OCI-M1 (cell line): Measurements from ENCODE around the gene ZNRF1.
"Not testable (repeated sequence)": the region's sequence is repeated elsewhere in the genome, so short reads cannot be mapped to it uniquely, and the experiment has no call there.

Source experiments
- DNase-seq: peaks from one replicate; lab custom pipeline; 2025; lab: John Stamatoyannopoulos, UW

ZNRF1 gene

DNA sequence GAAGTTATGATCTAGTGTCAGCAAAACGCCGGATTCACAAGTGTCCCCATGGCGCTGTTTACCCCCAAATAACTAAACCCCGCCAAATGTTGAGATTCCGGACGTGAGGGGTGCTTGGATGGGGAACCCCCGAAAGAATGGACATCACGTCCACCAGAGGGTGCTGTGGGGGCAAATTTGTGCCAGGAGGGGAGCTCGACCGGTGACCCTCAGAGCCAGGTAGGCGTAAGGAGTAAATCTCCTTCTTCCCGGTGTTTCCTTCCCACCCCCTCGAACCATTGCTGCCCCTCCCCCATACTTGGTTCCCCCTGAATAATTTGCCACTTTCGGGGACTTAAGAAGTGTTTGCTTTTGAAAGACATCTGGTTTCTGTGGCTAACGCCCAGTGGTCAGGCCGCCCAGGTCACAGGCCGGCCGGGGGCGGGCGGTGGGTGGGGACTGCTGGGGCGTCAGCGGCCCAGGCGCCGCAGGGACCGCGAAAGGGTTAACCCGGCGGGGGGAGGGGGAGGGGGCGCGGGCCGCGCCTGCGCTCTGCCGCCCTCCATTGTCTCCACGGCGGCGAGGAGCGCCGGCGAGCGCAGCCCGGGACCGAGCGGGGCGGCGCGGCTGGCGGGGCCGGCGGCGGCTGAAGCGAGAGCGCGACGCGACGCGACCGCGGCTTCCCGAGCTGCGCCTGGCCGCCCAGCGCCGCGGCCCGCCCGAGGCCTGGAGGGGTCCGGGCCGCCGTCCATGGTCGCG, at the start of gene ZNRF1:
TSS of gene ZNRF1 (plus strand) at position 544 of the 738 bp plus-strand sequence. CDS start 648 bp downstream, outside the sequence.
- peak; percentile 95 for DNase-seq

DNA sequence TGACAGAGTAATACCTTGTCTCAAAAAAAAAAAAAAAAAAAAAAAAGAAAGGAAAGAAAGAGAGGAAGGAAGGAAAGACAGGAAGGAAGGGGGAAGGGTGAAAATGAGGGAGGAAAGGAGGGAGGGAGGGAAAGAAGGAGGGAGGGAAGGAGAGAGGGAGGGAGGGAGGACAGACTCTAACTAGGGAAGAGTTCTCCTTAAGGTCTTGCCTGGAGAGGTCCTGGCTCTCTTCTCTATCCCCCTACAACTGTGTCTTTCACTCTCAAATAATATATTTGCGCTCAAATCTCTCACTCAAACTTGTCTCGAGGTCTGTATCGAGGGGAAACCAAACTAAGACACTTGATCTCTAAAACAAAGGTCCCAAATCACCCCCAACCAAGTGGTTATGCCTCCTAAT, 49.5 kb upstream of the ZNRF1 start:
- DNase-seq: no peak

DNA sequence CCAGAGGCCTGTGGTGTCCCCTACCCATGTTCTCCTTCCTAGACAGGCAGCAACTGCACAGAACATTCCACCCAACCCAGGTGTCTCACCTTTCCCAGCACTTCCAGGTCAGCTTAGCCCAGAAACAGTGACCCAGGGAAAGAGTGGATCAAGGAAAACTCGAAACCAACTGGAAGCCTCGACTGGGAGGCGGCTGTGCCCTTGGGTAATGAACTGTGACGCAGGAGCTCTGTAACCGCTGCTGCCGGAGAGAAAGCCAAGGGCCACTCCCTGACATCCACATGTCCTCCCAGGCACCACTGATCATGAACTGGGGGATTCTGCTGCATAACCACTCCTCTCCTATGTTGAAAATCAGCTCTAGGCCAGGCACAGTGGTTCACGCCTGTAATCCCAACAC, 48.3 kb upstream of the ZNRF1 start:
- no peak for DNase-seq

DNA sequence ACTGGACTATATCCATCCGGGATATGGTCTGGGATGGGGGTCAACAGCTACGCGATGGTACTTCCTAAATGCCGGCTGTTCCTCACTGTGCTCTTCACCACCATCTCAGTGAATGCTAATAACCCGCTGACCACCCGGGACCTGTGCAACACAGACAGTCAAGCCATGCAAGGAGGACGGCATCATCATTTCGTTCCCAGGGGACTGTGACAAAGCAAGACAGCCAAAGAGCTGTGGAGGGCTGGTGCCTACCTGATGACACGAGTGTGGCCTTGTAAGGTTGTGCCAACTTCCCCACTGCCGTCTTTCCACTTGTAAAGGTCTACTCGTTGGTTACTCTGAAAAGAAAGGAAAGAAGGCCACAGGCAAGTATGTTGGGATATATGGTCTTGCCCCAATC, 47.6 kb upstream of the ZNRF1 start:
- no peak for DNase-seq

DNA sequence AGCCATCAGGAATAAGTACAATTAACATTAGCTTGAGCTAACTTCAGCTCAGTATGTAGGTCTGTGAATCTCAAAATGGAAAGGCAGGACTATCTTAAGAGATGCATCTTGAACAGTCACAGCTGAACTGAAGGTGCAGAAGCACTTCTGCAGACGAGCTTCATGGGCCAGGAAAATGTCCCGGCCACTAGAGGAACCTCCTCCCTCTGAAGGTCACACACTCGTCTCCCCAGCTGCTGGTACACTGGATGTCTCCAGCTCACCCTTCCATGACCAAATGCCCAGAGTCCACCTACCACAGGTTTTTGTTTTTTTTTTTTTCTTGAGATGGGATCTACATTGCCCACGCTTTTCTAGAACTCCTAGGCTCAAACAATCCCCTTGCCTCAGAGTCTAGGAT, 47.1 kb upstream of the ZNRF1 start:
- DNase-seq: no peak

DNA sequence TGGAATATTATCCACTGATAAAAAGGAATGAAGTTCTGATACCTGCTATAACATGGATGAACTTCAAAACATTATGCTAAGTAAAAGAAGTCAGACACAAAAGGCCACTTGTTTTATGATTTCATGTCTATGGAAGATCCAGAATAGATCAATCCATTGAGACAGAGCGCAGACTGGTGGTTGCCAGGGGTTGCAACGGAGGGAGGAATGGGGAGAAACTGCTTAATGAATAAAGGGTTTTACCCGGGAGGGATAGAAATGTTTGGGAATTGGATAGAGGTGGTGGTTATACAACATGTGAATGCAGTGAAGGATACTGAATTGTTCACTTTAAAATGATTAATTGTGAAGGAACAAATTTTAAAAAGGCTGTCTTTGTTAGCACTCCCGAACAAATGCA, 44.1 kb upstream of the ZNRF1 start:
- DNase-seq: no peak

DNA sequence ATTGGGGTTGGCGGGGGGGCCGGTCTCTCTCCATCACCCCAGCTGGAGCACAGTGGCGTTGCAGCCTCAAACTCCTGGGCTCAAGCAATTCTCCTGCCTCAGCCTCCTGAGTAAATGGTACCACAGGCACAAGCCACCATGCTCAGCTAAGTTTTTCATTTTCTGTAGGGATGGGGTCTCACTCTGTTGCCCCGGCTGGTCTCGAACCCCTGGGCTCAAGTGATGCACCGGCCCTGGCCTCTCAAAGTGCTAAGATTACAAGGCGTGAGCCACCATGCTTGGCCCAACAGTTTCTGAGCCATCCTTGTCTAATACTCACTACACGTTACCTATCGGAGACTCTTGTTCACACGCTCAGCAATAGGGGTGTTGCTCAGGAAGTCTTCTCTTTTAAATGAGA, 25.5 kb upstream of the ZNRF1 start:
- no peak for DNase-seq

DNA sequence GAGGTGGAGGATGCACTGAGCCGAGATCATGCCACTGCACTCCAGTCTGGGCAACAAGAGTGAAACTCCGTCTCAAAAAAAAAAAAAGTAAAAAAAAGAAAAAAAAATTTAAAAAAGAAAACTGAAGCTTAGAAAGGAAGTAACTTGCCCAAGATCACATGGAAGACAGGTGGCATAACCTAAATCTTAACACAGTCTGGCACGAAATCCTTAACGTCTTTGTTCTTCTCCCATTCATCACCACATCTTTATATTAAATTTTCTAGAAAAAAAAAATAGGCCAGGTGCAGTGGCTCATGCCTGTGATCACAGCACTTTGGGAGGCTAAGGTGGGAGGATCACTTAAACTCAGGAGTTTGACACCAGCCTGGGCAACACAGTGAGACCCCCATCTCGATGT, 23.2 kb upstream of the ZNRF1 start:
- no peak for DNase-seq

DNA sequence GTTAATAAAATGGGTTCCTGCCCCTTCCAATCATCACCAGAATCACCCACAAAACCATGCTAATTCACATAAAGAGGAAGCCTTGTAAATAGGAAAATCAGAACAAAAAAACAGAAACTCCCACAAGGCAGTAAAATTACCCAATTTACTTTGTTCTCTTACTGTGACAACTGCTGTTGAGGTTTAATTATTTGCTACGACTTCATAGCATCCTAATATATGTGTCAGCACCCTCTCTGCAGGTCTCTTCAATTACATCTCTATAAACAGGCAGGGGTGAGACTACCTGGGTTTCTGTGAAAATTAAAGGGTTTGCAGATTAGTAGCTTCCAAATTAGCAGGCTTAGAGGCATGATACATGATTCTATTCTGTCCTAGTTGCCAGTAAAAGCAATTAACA, 16.6 kb upstream of the ZNRF1 start:
- DNase-seq: no peak

DNA sequence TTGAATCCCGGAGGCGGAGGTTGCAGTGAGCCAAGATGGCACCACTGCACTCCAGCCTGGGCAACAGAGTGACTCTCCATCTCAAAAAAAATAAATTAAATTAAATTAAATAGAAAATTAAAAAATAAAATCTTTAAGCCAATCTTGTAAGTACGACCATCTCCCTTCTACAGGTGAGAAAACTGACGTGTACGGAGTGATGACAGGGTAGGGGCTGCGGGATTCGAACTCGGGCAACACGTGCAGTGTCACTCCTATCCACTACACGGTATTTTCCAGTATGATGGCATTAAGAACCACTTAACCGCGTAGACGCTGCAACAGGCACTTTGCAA, 14.7 kb upstream of the ZNRF1 start:
- DNase-seq: no peak

DNA sequence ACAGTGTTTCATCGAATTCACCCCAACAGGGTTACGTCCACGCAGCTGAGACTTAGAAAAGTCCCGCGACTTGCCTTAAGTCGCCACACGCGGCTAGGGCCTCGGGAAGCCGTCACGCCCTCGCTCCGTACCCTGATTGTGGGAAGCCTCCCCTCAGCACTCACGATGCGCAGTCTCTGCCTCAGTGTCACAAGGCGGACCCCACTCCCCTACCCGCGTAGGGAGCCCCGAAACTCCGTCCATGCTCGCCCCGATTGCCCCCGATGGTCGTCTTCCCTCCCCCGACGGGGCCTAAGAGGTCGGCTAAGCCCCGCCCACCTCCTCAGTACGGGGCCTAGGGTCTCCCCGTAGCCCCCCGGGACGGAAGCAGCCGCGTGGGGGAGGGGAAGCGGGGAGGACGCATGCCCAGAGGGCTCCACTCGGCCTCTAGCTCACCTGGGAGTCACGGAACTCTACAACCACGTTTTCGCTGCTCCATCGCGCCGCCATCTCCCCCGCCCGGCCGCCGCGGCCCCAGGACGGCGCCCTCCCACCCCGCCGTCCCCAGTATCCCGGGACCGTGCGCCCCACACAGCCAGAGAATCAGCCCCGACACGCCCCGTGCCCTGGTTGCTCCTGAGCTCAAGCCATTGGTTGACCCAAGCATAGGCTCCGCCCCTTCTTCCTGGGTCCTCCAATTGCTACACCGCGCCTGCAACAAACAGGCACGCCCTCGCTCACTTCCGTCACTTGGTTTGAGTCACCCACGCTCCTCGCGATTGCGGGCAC, 14.1 kb upstream of the ZNRF1 start, which contains the start of gene WDR59:
TSS of gene WDR59 (minus strand) at position 595 of the 768 bp plus-strand sequence. CDS start at position 489, 106 bp downstream.
- peak; percentile 99 for DNase-seq

DNA sequence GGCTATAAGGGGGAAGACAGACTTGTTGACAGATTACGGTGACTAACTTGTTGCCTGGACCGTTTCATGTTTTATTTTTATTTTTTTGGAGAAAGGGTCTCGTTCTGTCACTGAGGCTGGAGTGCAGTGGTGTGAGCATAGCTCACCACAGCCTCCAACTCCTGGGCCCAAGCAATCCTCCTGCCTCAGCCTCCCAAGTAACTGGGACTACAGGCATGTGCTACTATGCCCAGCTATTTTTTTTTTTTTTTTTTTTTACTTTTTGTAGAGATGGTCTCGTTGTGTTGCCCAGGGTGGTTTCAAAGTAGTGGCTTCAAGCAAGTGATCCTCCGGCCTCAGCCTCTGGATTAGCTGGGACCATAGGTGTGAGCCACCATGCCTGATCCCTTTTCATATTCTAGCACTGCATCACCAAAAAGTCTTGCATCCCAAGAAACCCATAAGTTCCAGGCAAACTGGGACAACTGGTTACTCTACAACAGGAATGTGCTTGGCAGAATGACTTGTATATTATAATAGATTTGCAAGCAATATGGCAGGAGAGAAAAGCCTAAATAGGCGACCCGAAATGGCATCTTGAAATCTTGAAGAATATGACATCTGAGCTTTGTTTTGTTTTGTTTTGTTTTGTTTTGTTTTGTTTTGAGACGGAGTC, 11.7 kb upstream of the ZNRF1 start:
- no peak for DNase-seq

DNA sequence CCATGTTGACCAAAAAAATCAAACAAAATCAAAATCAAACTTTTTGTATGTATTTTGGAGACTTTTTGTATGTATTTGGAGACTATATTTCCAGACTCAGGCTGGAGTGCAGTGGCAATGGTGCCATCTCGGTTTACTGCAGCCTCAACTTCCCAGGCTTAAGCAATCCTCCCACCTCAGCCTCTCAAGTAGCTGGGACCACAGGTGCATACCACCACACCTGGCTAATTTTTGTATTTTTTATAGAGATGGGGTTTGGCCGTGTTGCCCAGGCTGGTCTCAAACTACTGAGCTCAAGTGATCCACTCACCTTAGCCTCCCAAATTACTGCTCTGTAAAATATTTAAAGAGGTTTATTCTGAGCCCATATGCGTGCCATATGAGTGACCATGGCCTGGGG, 9.0 kb upstream of the ZNRF1 start:
- not testable (repeated sequence) for DNase-seq

DNA sequence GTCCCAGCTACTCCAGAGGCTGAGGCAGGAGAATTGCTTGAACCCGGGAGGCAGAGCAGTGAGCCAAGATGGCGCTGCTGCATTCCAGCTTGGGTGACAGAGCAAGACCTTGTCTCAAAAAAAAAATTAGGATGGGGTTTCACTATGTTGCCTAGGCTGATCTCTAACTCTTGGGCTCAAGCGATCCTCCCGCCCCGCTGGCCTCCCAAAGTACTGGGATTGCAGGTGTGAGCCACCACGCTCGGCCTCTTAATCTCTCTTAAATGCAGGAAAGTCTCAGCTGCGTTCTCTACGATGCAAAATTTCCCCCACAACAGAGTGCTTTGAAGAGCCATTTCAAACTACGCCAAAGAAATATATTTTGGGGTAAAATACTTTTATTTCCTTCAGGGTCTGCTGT, 8.0 kb upstream of the ZNRF1 start:
- DNase-seq: no peak

DNA sequence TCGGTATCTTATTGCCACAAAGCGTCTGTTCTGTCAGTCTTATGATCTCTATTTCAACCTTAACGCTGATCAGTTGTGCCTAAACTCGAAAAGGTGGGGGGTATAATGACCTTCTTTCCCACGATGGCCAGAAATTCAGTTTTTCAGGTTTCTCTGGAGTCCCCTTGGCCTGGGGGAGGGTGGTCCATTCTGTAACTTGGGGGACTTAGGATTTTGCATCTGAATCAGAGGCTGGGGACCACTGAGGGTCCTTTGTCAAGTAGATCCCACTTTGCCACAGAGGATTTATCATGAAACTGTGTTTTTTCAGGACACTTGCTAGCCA, 7.6 kb upstream of the ZNRF1 start:
- no peak for DNase-seq

DNA sequence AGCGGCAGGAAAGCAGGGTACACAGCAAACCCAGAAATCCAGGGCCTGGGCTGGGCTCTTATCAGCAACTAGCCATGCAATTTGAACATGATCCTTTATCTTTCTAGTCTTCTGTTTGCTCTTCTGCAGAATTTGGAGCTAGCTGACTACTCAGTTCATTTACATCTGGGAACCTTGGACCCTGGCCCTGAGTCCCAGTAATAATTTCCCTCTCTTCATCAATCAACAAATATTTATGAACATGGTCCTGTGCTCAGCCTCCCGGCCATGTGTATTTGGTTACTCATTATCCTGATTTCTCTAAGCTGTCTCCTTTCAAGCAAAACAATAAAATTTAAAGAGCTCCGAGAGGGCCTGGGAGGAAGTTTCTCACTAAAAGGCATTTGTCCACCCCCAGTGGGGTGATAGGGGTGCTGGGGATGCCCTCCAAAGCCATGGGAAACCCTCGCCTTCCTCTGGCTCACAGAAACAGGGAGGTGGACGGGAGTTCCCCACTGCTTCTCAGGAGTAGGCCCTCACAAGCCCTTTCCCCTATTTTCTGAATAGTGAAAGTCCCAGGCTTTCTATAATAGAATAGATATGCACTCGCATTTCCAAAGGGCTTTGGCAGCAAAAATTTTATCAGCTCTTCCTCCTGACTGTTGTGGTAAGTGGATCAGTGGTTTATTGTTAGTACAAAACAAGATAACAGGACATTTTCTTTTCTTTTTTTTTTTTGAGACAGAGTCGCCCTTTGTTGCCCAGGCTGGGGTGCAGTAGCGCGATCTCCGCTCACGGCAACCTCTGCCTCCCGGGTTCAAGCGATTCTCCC, 7.0 kb upstream of the ZNRF1 start:
- peak; percentile 87 for DNase-seq

DNA sequence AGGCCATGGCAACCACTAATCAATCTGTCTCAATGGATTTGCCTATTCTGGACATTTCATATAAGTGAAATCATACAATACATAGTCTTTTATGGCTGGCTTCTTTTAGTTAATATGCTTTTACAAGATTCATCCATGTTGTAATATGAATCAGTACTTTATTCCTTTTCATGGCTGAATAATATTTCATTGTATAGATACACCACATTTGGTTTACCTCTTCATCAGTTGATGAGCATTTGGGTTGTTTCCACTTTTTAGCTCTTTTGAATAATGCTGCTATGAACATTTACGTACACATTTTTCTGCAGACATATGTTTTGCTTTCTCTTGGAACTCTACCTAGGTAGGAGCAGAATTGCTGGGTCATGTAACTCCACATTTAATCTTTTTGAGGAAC, 2.8 kb upstream of the ZNRF1 start:
- DNase-seq: no peak

DNA sequence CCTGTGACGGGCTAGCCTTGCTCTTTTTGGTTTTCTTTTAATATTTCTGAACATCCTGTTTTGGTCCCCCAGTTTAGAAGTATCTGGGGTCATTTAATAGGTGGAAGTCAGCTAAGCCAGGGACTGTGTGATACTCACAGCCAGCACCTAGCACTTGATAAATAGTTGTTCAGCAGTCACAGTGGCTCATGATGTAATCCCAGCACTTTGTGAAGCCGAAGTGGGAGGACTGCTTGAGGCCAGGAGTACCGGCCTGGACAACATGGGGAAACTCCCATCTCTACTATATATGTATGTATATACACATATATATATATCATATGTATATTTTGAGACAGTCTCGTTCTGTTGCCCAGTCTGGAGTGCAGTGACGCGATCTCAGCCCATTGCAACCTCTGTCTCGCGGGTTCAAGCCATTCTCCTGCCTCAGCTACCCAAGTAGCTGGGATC, 1.8 kb upstream of the ZNRF1 start:
- DNase-seq: no peak

DNA sequence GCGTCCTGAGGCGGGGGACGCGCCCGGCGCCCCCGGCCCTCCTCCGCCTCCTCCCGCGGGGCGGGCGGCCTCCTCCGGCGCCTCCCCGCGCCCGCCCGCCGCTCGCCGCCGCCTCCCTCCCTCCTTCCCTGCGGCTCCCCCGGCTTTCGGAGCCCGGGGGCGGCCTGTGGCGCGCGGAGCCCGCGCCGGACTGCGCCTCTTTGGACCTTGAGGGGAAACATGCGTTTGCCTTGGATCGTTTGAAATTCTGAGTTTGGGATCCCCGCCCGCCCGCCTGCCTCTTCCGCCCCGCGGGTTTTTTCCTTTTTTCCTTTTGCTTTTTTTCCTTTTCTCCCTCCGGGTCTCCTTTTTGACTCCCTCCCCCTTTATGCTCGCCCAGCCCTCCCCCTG, 390 bp downstream of the ZNRF1 start:
- no peak for DNase-seq

DNA sequence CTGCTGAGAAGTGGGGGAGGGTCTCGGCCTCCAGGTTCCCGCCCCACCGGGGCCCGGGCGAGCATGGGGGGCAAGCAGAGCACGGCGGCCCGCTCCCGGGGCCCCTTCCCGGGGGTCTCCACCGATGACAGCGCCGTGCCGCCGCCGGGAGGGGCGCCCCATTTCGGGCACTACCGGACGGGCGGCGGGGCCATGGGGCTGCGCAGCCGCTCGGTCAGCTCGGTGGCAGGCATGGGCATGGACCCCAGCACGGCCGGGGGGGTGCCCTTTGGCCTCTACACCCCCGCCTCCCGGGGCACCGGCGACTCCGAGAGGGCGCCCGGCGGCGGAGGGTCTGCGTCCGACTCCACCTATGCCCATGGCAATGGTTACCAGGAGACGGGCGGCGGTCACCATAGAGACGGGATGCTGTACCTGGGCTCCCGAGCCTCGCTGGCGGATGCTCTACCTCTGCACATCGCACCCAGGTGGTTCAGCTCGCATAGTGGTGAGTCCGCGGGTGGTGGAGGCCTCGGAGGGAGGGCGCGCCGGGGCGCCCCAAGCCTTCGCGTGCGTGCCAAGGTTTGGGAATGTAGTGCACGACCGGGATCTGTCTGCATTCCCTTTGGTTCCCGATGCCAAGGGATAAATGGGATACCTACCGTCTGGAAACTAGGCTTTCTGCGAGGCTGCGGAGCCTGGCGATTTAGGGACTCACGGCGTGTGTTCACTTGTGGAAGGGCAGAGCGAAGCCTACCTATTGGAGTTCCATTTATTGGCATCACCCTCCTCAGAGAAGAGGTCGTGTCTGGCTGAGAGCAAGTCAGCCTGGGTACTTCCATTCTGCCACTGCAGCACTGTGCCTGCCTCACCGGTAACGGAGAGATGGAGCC, 1.0 kb downstream of the ZNRF1 start:
- no peak for DNase-seq

DNA sequence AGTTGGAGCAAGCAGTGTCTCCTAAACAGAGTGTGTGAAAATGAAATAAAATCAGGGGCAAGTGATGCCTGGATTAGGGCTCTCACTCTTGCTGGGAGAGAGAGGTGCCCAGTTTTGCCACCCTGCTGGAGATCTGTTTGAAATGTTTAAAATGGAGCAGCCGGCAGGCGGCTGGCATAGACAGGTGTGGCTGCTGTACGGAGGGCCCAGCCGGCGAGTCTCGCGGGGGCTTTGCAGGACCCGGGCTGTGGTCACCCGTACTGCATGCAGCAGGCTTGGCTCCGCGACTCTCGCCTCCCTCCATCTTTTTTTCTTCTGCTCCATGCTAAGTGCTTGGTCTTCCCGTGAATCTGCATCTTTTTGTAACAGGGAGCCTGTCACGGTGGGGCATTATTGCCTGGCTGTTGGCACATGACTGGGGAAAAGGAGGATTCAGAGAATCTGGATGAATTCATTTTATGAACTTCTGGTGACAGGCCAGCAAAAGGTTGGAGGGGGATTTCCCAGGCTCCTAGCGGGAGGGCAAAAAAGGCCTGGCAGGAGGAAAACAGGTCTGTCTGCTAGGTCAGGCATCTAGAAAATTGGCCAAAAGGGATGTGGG, 1.8 kb downstream of the ZNRF1 start:
- no peak for DNase-seq
